SK-N-SH (cell line): ENCODE measurements around the gene AVP. TPM values are rescaled to one million over a fixed set of nuclear protein-coding genes. Genes with fewer than 3 reads are reported as not detected.

ENCODE experiments used
- CTCF ChIA-PET: fragments of 300-600, 350-600 bp; formaldehyde crosslinking; extraction: SDS; loops from one replicate; lab custom pipeline; 2021; lab: Yijun Ruan, JAX
- POLR2A ChIA-PET: fragments of 350-600 bp; sonication (Branson Sonifier 250); formaldehyde crosslinking; extraction: SDS; loops from one replicate; lab custom pipeline; 2020; ENCODE audit warnings: antibody characterized with exemption, inconsistent platforms; lab: Yijun Ruan, JAX
- DNase-seq: peaks from one replicate; pipeline ENCODE4 v3.0.0; 2012
- H2AFZ ChIP-seq: fragments of 200-600 bp; sonication (generic); 2 replicates; pipeline ENCODE4 v1.8.1; 2016; ENCODE audit warnings: antibody characterized with exemption, mild to moderate bottlenecking, low read depth
- H3F3A ChIP-seq: fragments of 200-600 bp; sonication (generic); replicated peaks from 2 replicates; pipeline ENCODE3; 2016; ENCODE audit warnings: antibody characterized with exemption, mild to moderate bottlenecking; ENCODE audit not compliant: insufficient read depth
- H3K27ac ChIP-seq, 2 experiments: fragments of 200-500 bp in 1 of 2; fragments of 200-600 bp in 1 of 2; sonication (Bioruptor generic) in 1 of 2; sonication (generic), shearing (Covaris generic) in 1 of 2; 2 replicates each; pipeline versions ENCODE4 v1.5.1 to v1.6.1; 2014 to 2016; ENCODE audit warnings: low read depth in 2 of 2, inconsistent platforms in 1 of 2, low read length in 1 of 2, mild to moderate bottlenecking in 1 of 2, mixed read lengths in 1 of 2
- H3K27me3 ChIP-seq: fragments of 200-600 bp; sonication (generic), shearing (Covaris generic); 2 replicates; pipeline ENCODE4 v1.6.1; 2016; ENCODE audit warnings: mixed run types; ENCODE audit not compliant: insufficient read depth
- H3K36me3 ChIP-seq, 2 experiments: fragments of 200-500 bp in 1 of 2; fragments of 200-600 bp in 1 of 2; sonication (Bioruptor generic) in 1 of 2; sonication (generic) in 1 of 2; replicated peaks in 1 of 2; 2 replicates each; pipeline versions ENCODE3 to v1.5.1; 2014 to 2016; ENCODE audit warnings: low read length in 1 of 2, mild to moderate bottlenecking in 1 of 2; ENCODE audit not compliant: insufficient read depth in 2 of 2, control insufficient read depth in 1 of 2
- H3K4me1 ChIP-seq, 2 experiments: fragments of 200-500 bp in 1 of 2; fragments of 200-600 bp in 1 of 2; sonication (Bioruptor generic) in 1 of 2; sonication (generic), shearing (Covaris generic) in 1 of 2; 2 replicates each; pipeline versions ENCODE4 v1.5.1 to v1.6.1; 2014 to 2016; ENCODE audit warnings: low read depth in 1 of 2, low read length in 1 of 2, mixed run types in 1 of 2; ENCODE audit not compliant: insufficient read depth in 2 of 2, control insufficient read depth in 1 of 2
- H3K4me2 ChIP-seq: fragments of 200-600 bp; sonication (generic), shearing (Covaris generic); 2 replicates; pipeline ENCODE4 v1.6.1; 2017; ENCODE audit warnings: mixed run types
- H3K4me3 ChIP-seq, 2 experiments: fragments of 200-500 bp in 1 of 2; fragments of 200-600 bp in 1 of 2; sonication (Bioruptor generic) in 1 of 2; sonication (generic), shearing (Covaris generic) in 1 of 2; 2 replicates each; pipeline versions ENCODE4 v1.5.1 to v1.8.1; 2014 to 2016; ENCODE audit warnings: low read depth in 2 of 2, inconsistent platforms in 1 of 2, low read length in 1 of 2, mild to moderate bottlenecking in 1 of 2, mixed read lengths in 1 of 2, moderate library complexity in 1 of 2
- H3K79me2 ChIP-seq: fragments of 200-600 bp; sonication (generic); 2 replicates; pipeline ENCODE4 v1.8.1; 2017; ENCODE audit warnings: mild to moderate bottlenecking; ENCODE audit not compliant: insufficient read depth
- H3K9ac ChIP-seq: fragments of 200-600 bp; sonication (generic); 2 replicates; pipeline ENCODE4 v1.6.1; 2017; ENCODE audit warnings: mixed run types
- H3K9me2 ChIP-seq: fragments of 200-600 bp; sonication (generic); 2 replicates; pipeline ENCODE4 v1.6.1; 2017; ENCODE audit warnings: mixed run types
- H3K9me3 ChIP-seq: fragments of 200-600 bp; sonication (generic); 2 replicates; pipeline ENCODE4 v1.6.1; 2017; ENCODE audit warnings: mixed run types, mild to moderate bottlenecking, moderate library complexity
- H4K20me1 ChIP-seq: fragments of 200-600 bp; sonication (generic); 2 replicates; pipeline ENCODE4 v1.6.1; 2017; ENCODE audit warnings: mild to moderate bottlenecking, mixed run types; ENCODE audit not compliant: insufficient read depth
- CTCF ChIP-seq: fragments of 200-600 bp; sonication (generic); IDR thresholded peaks from 2 replicates; pipeline ENCODE4 v1.6.1; 2017; ENCODE audit warnings: antibody characterized with exemption, mild to moderate bottlenecking, moderate library complexity
- EP300 ChIP-seq, 2 experiments: IDR thresholded peaks; 2 replicates each; pipeline versions ENCODE4 v1.4.0 to v1.6.1; 2012; ENCODE audit warnings: borderline replicate concordance in 1 of 2, low read depth in 1 of 2, low read length in 1 of 2
- EZH2phosphoT487 ChIP-seq: fragments of 200-600 bp; sonication (generic); IDR thresholded peaks from 2 replicates; pipeline ENCODE4 v1.6.1; 2017; ENCODE audit warnings: low read depth, mixed run types, mild to moderate bottlenecking, antibody characterized with exemption, moderate library complexity, borderline replicate concordance
- FOXM1 ChIP-seq: IDR thresholded peaks from 2 replicates; pipeline ENCODE4 v1.4.0; 2012; ENCODE audit warnings: low read depth, mild to moderate bottlenecking
- MXI1 ChIP-seq: IDR thresholded peaks from 2 replicates; pipeline ENCODE4 v1.6.1; 2012; ENCODE audit warnings: mild to moderate bottlenecking, low read depth, low read length, improper control_type of control experiment
- NFIC ChIP-seq: IDR thresholded peaks from 2 replicates; pipeline ENCODE4 v1.4.0; 2012; ENCODE audit warnings: borderline replicate concordance
- NRF1 ChIP-seq: IDR thresholded peaks from 2 replicates; pipeline ENCODE4 v1.6.1; 2012; ENCODE audit warnings: low read depth, mild to moderate bottlenecking, low read length
- PBX3 ChIP-seq: IDR thresholded peaks from 2 replicates; pipeline ENCODE4; 2012
- POLR2AphosphoS5 ChIP-seq: IDR thresholded peaks from 2 replicates; pipeline ENCODE4 v1.6.1; 2012; ENCODE audit warnings: low read depth, low read length
- RAD21 ChIP-seq: IDR thresholded peaks from 2 replicates; pipeline ENCODE4 v1.6.1; 2012; ENCODE audit warnings: mild to moderate bottlenecking, low read length
- REST ChIP-seq: IDR thresholded peaks from 2 replicates; pipeline ENCODE4 v1.6.1; 2012; ENCODE audit warnings: mild to moderate bottlenecking, low read depth, low read length, moderate library complexity
- RFX5 ChIP-seq: IDR thresholded peaks from 2 replicates; pipeline ENCODE4 v1.6.1; 2012; ENCODE audit warnings: mild to moderate bottlenecking, improper control_type of control experiment, low read length
- RXRA ChIP-seq: IDR thresholded peaks from 2 replicates; pipeline ENCODE4 v1.4.0; 2012; ENCODE audit warnings: low read depth, mild to moderate bottlenecking, borderline replicate concordance
- SMC3 ChIP-seq: IDR thresholded peaks from 2 replicates; pipeline ENCODE4 v1.6.1; 2012; ENCODE audit warnings: low read depth, low read length, improper control_type of control experiment
- TAF1 ChIP-seq: IDR thresholded peaks from 2 replicates; pipeline ENCODE4 v1.6.1; 2012; ENCODE audit warnings: low read depth, mild to moderate bottlenecking, low read length, moderate library complexity, borderline replicate concordance
- TCF12 ChIP-seq: IDR thresholded peaks from 2 replicates; pipeline ENCODE4 v1.4.0; 2012
- TEAD4 ChIP-seq: IDR thresholded peaks from 2 replicates; pipeline ENCODE4 v1.4.0; 2012; ENCODE audit warnings: mild to moderate bottlenecking, borderline replicate concordance; ENCODE audit not compliant: insufficient read depth
- YY1 ChIP-seq: IDR thresholded peaks from 2 replicates; pipeline ENCODE4 v1.4.0; 2012; ENCODE audit warnings: low read depth, mild to moderate bottlenecking
- ZBTB33 ChIP-seq: IDR thresholded peaks from 2 replicates; pipeline ENCODE4 v1.4.0; 2012; ENCODE audit warnings: low read depth, borderline replicate concordance
- WGBS: methylation state at CpG from one replicate; pipeline ENCODE4 v1.1.6; 2017; ENCODE audit warnings: low lambda C conversion rate; 5-methylcytosine and 5-hydroxymethylcytosine counted together
- polyA plus RNA-seq, 3 experiments: library from polyadenylated mRNA; depleted of rRNA; stranded (reverse); fragments of >200 nt; gene quantifications; 2 replicates each; pipeline ENCODE4 v1.2.3, GENCODE V29; 2012

Gene AVP
- polyA plus RNA-seq, 1 of the 3 experiments (the other 2 are of a cell fraction) = not detected

GRCh38 chr20:3128275-3128984, 43.9 kb upstream of the AVP start:
- no peaks in the 10 kb centered on the region for H3K27me3 ChIP-seq
- no peaks in the 10 kb centered on the region; the same call in 1 of the 2 replicates for H4K20me1 ChIP-seq
- 91% methylated on average over 8 of the region's 8 CpGs for whole genome bisulfite sequencing
- H2AFZ ChIP-seq = no peak overlapping the region
- no peaks in the 10 kb centered on the region for H3K36me3 ChIP-seq
- TF ChIP-seq ZBTB33 = no peak
- no peak for TF ChIP-seq YY1
- TF ChIP-seq POLR2AphosphoS5 = no peak
- TF ChIP-seq TCF12 = no peak
- no peak for TF ChIP-seq EP300 (IDR thresholded peaks at IDR 0.05; ENCODE audit: borderline replicate concordance in 1 of 2, low read depth in 1 of 2, low read length in 1 of 2)
- TF ChIP-seq TAF1 = no peak
- no peak for TF ChIP-seq PBX3
- TF ChIP-seq SMC3 = no peak
- no peak for TF ChIP-seq FOXM1
- no peak for TF ChIP-seq MXI1
- no peak for TF ChIP-seq NRF1
- TF ChIP-seq RXRA = no peak
- no peak for TF ChIP-seq REST
- no peak for TF ChIP-seq RFX5
- no peak for TF ChIP-seq NFIC
- no peak for TF ChIP-seq RAD21
- no peak for TF ChIP-seq EZH2phosphoT487
- no peak for TF ChIP-seq CTCF
- TF ChIP-seq TEAD4 = no peak
- TF ChIP-seq, all 33 proteins: peak for 0
- H3K9me2 ChIP-seq = no peaks in the 10 kb centered on the region
- H3F3A ChIP-seq = peaks cover 1% of the 10 kb centered on the region
- H3K4me3 ChIP-seq = no peak overlapping the region
- ChIA-PET POLR2A (interaction anchor here (1.2 kb wide), 1 partner anchor 32 kb away, joined by 3 read pairs; the partner anchor contains the start of genes FASTKD5 and UBOX5), CTCF (interaction anchor here (1.4 to 1.5 kb wide), 2 partner anchors 13 to 16 kb away, joined by 3 to 12 read pairs; no protein-coding TSS in a partner anchor)
- no peak for DNase-seq
- peaks cover 36% of the 10 kb centered on the region for H3K79me2 ChIP-seq
- no peak overlapping the region for H3K9ac ChIP-seq
- H3K27ac ChIP-seq = no peak overlapping the region
- H3K4me2 ChIP-seq = no peak overlapping the region
- peaks cover 0 to 5% of the 10 kb centered on the region in 2 experiments; a peak in 1 of 4 replicates for H3K4me1 ChIP-seq
- H3K9me3 ChIP-seq = no peaks in the 10 kb centered on the region
